PC-9 (cell line): Measurements from ENCODE around the gene IRF1. TPM values are rescaled to one million over a fixed set of nuclear protein-coding genes. Genes with fewer than 3 reads are reported as not detected.

ENCODE experiments used
- BruUV-seq: library from RNA; stranded (reverse); fragments of 400-500 nt; replicated peaks from 2 replicates; lab custom pipeline; 2021; lab: Mats Ljungman, UMichigan
- CTCF ChIA-PET: fragments of 300-600 bp; sonication (Branson Sonifier 250); formaldehyde crosslinking; loops from one replicate; lab custom pipeline; 2022; ENCODE audit warnings: antibody characterized with exemption; lab: Charles Lee
- POLR2A ChIA-PET: fragments of 300-600 bp; sonication (Branson Sonifier 250); formaldehyde crosslinking; loops from one replicate; lab custom pipeline; 2022; ENCODE audit warnings: antibody characterized with exemption; ENCODE audit not compliant: unreplicated experiment; lab: Charles Lee
- DNase-seq, 2 experiments: peaks; one replicate each; pipeline versions ENCODE4 v3.0.0 to v3.0.0-alpha.2; 2015 to 2022; ENCODE audit warnings: mixed read lengths in 1 of 2
- H2AFZ ChIP-seq: fragments of 200-600 bp; sonication (generic); 2 replicates; pipeline ENCODE4 v1.8.1; 2017; ENCODE audit warnings: antibody characterized with exemption
- H3F3A ChIP-seq: fragments of 200-600 bp; sonication (generic); 2 replicates; pipeline ENCODE4 v1.8.1; 2017; ENCODE audit warnings: antibody characterized with exemption, mild to moderate bottlenecking, low read depth; ENCODE audit not compliant: insufficient read depth
- H3K27ac ChIP-seq: fragments of 200-600 bp; sonication (generic); 2 replicates; pipeline ENCODE4 v1.6.1; 2016; ENCODE audit warnings: mixed run types
- H3K27me3 ChIP-seq: fragments of 200-600 bp; sonication (generic); 2 replicates; pipeline ENCODE4 v1.6.1; 2016; ENCODE audit warnings: low read depth, mixed run types; ENCODE audit not compliant: insufficient read depth
- H3K36me3 ChIP-seq: fragments of 200-600 bp; sonication (generic); 2 replicates; pipeline ENCODE4 v1.6.1; 2016; ENCODE audit warnings: low read depth, mixed run types
- H3K4me1 ChIP-seq: fragments of 200-600 bp; sonication (generic); replicated peaks from 2 replicates; pipeline ENCODE4 v1.6.1; 2016; ENCODE audit warnings: mixed run types; ENCODE audit not compliant: insufficient read depth
- H3K4me2 ChIP-seq: fragments of 200-600 bp; sonication (generic); 2 replicates; pipeline ENCODE4 v1.6.1; 2017; ENCODE audit warnings: mixed run types
- H3K4me3 ChIP-seq: fragments of 200-600 bp; sonication (generic); 2 replicates; pipeline ENCODE4 v1.6.1; 2016; ENCODE audit warnings: mixed run types
- H3K79me2 ChIP-seq: fragments of 200-600 bp; sonication (generic); 2 replicates; pipeline ENCODE4 v1.6.1; 2017; ENCODE audit warnings: low read depth, mixed run types
- H3K9me2 ChIP-seq: fragments of 200-600 bp; sonication (generic); 2 replicates; pipeline ENCODE4 v1.8.1; 2017; ENCODE audit warnings: mild to moderate bottlenecking; ENCODE audit not compliant: insufficient read depth
- H3K9me3 ChIP-seq: fragments of 200-600 bp; sonication (generic); 2 replicates; pipeline ENCODE4 v1.8.1; 2016; ENCODE audit warnings: low read depth; ENCODE audit not compliant: insufficient read depth
- H4K20me1 ChIP-seq: fragments of 200-600 bp; sonication (generic); 2 replicates; pipeline ENCODE4 v1.8.1; 2017; ENCODE audit not compliant: insufficient read depth
- CTCF ChIP-seq: fragments of 200-600 bp; sonication (generic); conservative IDR thresholded peaks from 2 replicates; pipeline ENCODE4 v1.6.1; 2017; ENCODE audit warnings: mixed run types, antibody characterized with exemption, mild to moderate bottlenecking, moderate library complexity
- EZH2 ChIP-seq: fragments of 200-600 bp; sonication (generic); IDR thresholded peaks from 2 replicates; pipeline ENCODE4 v1.8.0; 2017; ENCODE audit warnings: antibody characterized with exemption, low read depth
- intact Hi-C: fragments of 100-400 bp; cut with micrococcal nuclease; formaldehyde crosslinking; loops from one replicate; pipeline ENCODE4 v1.10.0; 2022; ENCODE audit not compliant: unreplicated experiment
- total RNA-seq: library from RNA; stranded (reverse); gene quantifications from 2 replicates; pipeline ENCODE4 v1.2.3, GENCODE V29; 2021

The IRF1 gene
- total RNA-seq, 1 experiment from 2014 or later, result 27.1 TPM

- no peak overlapping the region for H3K27ac ChIP-seq
- no peak overlapping the region for H3K4me3 ChIP-seq
- H3K79me2 ChIP-seq, result no peaks in the 10 kb centered on the region
- no peak for DNase-seq
- no peaks in the 10 kb centered on the region for H4K20me1 ChIP-seq
- BruUV-seq, result no TSS peak
- TF ChIP-seq EZH2 (no peak), CTCF (no peak)
- H3F3A ChIP-seq, result peaks cover 6% of the 10 kb centered on the region; the same call in 1 of the 2 replicates
- no peak overlapping the region for H3K4me2 ChIP-seq
- ChIA-PET CTCF (no interaction called here), POLR2A (interaction anchor here (0.6 to 0.7 kb wide), 5 partner anchors 8 to 59 kb away, joined by 3 to 8 read pairs (median 4); no protein-coding TSS in a partner anchor)
- no peaks in the 10 kb centered on the region for H3K9me3 ChIP-seq
- no peaks in the 10 kb centered on the region for H3K36me3 ChIP-seq
- H3K9me2 ChIP-seq, result no peaks in the 10 kb centered on the region
- H3K27me3 ChIP-seq, result no peaks in the 10 kb centered on the region
- H3K4me1 ChIP-seq, result no peaks in the 10 kb centered on the region
- intact Hi-C loops, result no loop called here
- H2AFZ ChIP-seq, result no peak overlapping the region
These were observed 8.9 kb downstream of the IRF1 start for GRCh38 chr5:132481596-132482211.

- ChIA-PET POLR2A (interaction anchor here (0.6 to 0.7 kb wide), 4 partner anchors 17 to 256 kb away, joined by 3 to 4 read pairs (median 4); partner anchors contain the start of gene KIF3A), CTCF (no interaction called here)
- H3K27ac ChIP-seq, result no peak overlapping the region
- no peaks in the 10 kb centered on the region for H3K79me2 ChIP-seq
- no TSS peak for BruUV-seq
- H3K36me3 ChIP-seq, result no peaks in the 10 kb centered on the region
- no peak overlapping the region for H3K4me2 ChIP-seq
- no peaks in the 10 kb centered on the region for H3K9me2 ChIP-seq
- no peaks in the 10 kb centered on the region for H3K9me3 ChIP-seq
- H3F3A ChIP-seq, result peaks cover 6% of the 10 kb centered on the region; the same call in 1 of the 2 replicates
- no peak overlapping the region for H2AFZ ChIP-seq
- no peak for TF ChIP-seq CTCF
- no peak for TF ChIP-seq EZH2
- H3K4me3 ChIP-seq, result no peak overlapping the region
- H4K20me1 ChIP-seq, result no peaks in the 10 kb centered on the region
- H3K4me1 ChIP-seq, result no peaks in the 10 kb centered on the region
- H3K27me3 ChIP-seq, result no peaks in the 10 kb centered on the region
- no peak for DNase-seq
- intact Hi-C loops, result no loop called here
These were observed 9.5 kb downstream of the IRF1 start for GRCh38 chr5:132480893-132481595.

- Histone ChIP-seq H3F3A (peaks cover 6% of the 10 kb centered on the region; the same call in 1 of the 2 replicates), H3K27me3 (no peaks in the 10 kb centered on the region), H3K79me2 (no peaks in the 10 kb centered on the region), H3K4me3 (no peak overlapping the region), H3K4me2 (no peak overlapping the region), H3K27ac (no peak overlapping the region), H3K9me2 (no peaks in the 10 kb centered on the region), H2AFZ (no peak overlapping the region), H4K20me1 (no peaks in the 10 kb centered on the region), H3K4me1 (no peaks in the 10 kb centered on the region), H3K9me3 (no peaks in the 10 kb centered on the region), H3K36me3 (no peaks in the 10 kb centered on the region)
- intact Hi-C loops, result no loop called here
- CTCF ChIA-PET, result interaction anchor here (0.7 to 1.2 kb wide), 2 partner anchors 10 to 69 kb away, joined by 3 to 5 read pairs; no protein-coding TSS in a partner anchor
- TF ChIP-seq CTCF (no peak), EZH2 (no peak)
- no TSS peak for BruUV-seq
- POLR2A ChIA-PET, result interaction anchor here (0.5 to 0.7 kb wide), 2 partner anchors 257 to 1441 kb away, joined by 3 read pairs; partner anchors contain the start of gene KIF3A
- no peak for DNase-seq
These were observed 10.1 kb downstream of the IRF1 start for GRCh38 chr5:132480546-132480892.
